GM21367 (cell line): ENCODE data around the gene PALLD.

Experiments
- ATAC-seq: cut with Tn5 transposase; IDR thresholded peaks from one replicate; pipeline ENCODE4 v1.9.1; 2021; ENCODE audit not compliant: unreplicated experiment

The PALLD gene

DNA sequence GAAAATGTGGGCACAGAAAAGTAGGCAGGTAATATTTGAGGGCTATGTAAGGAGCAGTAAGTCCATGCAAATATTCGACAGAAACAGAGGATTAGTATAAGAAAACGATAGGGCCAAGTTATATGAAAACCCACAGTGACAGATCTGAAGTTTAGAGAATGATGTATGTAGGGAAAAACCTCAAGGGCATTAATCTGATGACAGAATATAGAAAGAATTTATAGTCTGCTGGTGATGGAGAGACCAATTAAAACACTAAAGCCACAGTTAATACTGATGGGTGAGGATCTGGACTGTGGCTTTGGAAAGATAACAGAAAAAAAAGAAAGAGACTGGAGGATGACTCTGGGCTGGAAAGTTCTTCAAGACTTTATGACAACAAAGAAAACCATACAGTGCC is 169.7 kb downstream of the PALLD start:
- no peak for ATAC-seq

- no peak for ATAC-seq
Measured at GRCh38 chr4:168667376-168667775, 170.5 kb downstream of the PALLD start.

DNA sequence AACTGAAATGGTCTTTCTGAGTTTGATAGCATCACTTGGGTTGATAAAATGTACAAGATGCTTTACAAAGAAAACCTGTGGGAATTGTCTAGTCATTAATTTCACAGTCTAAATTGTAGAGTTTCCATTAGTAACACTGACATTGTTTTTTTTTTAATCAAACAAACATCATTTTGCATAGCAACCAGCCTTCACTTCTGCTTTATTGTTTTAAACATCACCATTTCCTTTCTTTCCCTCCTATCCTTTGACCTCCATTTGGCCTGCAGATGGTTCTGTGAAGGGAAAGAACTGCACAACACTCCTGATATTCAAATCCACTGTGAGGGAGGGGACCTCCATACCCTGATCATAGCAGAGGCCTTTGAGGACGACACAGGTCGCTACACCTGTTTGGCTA is 171.1 kb downstream of the PALLD start:
- no peak for ATAC-seq

GRCh38 chr4:168673476-168673875 is 176.6 kb downstream of the PALLD start:
- no peak for ATAC-seq

DNA sequence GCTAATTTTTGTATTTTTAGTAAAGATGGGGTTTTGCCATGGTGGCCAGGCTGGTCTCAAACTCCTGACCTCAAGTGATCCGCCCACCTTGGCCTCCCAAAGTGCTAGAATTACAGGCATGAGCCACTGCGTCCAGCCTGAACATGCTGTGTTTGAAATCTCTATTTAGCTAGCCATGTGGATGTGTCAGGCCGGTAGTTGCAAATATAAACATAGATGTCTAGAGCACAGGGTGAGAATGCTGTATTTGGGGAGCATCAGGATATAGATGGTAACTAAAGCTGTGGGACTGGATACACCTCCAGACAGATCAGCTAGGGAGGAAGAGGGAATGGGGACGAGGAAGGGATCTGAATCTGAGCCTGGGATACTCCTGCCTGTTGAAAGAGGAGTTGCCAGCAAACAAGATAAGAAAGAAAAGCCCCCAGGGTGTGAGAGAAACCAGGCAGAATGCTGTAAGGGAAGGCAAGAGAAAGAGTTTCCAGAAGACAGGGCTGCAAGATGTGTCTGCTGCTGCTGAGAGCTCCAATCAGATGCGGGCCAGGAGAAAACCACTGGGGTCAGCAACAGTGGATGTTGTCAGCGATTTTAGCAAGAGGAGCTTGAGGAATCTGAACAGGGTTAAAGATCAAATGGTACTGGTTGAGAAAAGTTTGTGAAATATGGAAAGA is 177.4 kb downstream of the PALLD start:
- ATAC-seq, result no peak

DNA sequence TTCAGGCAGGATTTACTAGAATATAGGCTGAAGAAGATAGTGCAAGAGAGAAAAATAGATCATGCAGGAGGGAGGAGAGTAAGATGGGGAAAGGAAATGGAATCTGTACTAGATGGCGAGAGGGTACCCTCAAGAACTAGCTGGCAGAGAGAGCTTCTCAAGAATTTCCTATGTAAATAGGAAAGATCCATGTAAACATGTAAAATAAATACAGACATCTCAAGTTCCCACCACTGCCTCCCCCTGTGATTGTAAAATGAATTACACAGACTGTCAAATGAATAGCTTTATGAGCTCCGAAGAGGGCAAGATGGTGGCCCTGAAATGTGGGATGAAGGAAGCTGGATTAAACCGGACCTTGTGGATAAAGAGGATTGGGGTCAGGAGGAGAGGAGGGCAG is 178.0 kb downstream of the PALLD start:
- no peak for ATAC-seq

DNA sequence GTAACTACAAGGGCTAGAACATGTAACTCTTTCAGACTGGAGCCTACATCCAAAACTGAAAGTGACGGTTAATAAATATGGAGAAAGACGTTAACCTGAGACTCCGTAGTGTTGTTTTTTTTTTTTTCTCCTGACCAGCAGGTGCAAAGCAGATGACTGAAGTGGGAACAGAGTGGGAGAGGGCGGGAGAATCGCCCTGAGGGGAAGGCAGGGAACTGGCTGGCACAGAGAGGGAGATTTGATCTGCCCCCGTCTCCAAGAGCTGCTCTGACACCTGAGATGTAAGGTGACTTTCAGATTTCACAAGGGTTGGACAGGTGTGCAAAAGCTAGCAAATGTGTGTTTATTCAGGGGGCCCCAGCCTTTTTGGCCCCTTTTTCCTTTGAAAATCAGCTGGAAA is 180.2 kb downstream of the PALLD start:
- ATAC-seq, result no peak

- no peak for ATAC-seq
Measured at GRCh38 chr4:168677879-168678278, 181.0 kb downstream of the PALLD start.

DNA sequence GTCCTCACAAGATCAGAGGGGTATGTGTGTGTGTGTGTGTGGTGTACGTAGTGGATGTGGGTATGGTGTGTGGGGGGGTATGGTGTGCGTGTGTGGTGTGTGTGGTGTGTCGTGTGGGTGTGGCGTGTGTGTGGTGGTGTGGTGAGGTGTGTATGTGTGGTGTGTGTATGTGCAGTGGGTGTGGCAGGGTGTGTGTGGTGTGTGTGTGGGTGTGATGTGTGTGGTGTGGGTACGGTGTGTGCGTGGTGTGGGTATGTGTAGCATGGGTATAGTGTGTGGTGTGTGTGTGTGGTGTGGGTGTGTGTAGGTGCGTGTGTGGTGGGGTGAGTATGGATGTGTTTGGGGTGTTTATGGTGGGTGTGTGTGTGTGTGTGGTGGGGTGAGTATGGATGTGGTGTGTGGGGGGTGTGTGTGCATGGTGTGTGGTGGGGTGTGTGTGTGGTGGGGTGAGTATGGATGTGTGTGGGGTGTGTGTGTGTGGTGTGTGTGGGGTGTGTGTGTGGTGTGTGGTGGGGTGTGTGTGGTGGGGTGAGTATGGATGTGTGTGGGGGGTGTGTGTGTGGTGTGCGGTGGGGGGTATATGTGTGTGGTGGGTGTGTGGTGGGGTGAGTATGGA is 182.0 kb downstream of the PALLD start:
- no peak for ATAC-seq

GRCh38 chr4:168679397-168679796 is 182.5 kb downstream of the PALLD start:
- ATAC-seq, result no peak

GRCh38 chr4:168679819-168680218 is 183.0 kb downstream of the PALLD start:
- no peak for ATAC-seq

- ATAC-seq, result no peak
Measured at GRCh38 chr4:168682898-168683500, 186.1 kb downstream of the PALLD start.

GRCh38 chr4:168683595-168683994 is 186.7 kb downstream of the PALLD start:
- ATAC-seq, result no peak

GRCh38 chr4:168685136-168685809 is 188.4 kb downstream of the PALLD start:
- ATAC-seq, result peak; percentile 89

- ATAC-seq, result no peak
Measured at GRCh38 chr4:168688584-168688983, 191.7 kb downstream of the PALLD start.

DNA sequence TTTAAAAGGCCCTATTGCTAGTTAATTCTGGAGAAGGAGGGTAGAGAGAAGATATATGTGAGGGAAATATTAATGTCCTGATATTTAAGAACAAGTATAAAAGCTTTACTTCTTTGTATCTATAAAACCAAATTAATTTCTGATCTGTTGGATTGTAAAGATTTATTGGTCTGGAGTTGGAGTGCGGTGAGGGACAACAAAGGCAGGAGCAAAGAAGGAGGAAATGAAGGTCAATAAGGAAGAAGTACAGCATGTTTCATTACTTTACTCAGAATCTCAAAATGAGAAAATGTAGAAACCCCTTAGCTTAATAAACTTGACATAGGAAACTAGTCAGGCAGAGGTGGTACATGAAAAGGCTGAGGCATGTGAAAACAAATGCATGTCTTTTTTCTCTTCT is 192.9 kb downstream of the PALLD start:
- no peak for ATAC-seq

DNA sequence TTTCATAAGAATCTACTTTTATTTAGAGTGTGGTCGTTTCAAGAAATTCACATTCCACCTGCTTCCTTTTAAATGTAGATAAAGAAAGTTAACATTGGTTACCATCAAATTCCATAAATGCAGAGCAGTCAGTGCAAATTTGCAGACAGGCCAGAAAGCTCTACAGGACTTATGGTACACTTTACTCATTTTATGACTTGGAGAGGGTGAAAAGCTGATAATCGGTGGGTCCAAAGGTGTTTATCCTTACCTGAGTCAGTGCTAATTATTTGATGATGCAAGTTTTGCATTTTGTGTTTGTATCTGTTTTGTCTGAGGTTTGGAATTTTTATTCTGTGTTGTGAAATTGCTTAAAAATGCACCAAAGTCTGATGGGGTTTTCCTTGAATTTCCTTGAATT is 193.3 kb downstream of the PALLD start:
- ATAC-seq, result no peak

GRCh38 chr4:168691631-168692369 is 194.9 kb downstream of the PALLD start:
- no peak for ATAC-seq

DNA sequence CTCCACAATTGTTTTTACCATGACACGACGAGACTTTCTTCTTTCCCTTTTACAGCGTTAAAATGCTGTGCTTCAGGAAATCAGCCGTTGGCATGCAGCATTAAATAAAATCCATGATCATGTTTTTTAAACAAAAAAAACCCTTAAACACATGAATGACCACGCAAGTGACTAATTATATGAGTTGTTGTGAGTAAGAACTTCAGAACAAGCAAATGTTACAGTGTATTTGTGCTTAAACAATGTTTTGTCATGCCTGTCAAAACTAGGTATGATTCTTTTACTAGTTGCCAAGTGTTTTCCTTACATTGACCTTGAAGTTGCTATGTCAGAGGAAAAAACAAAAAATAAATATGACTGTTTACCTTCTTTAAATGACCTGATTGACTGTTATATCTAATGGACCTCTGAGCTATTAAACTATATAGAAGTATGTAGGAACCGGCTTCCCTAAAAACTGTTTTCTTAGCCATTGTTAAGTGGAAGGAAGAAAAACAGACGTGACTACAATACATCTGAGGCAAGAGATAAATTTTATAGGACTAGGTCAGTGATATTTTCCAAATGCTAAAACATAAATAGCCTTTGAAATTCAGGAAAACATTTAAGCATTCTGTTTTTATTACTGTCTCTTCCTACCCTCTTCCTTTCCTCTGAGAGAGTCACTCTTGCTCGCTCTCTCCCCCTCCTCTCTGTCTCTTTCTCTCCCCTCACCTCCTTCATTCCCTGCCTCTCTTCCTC is 197.1 kb downstream of the PALLD start:
- no peak for ATAC-seq

DNA sequence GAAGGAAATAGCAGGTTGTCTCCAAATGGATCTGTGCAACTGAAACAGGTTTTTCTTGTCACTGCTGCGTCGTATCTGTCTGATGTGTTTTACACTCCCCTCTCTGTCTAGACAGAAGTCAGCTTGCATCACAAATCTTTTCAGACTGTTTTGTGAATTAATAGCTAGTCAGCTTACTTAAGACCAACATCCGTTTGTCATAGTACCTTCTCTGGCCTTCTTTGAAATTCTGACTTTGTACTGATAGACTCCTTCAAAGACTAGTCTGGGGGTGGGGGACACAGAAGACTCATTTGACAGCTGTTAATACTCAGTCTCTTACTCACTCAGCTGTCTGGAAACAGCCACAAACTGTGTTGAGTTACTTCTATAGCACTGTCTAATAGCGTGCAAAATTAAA is 197.8 kb downstream of the PALLD start:
- ATAC-seq, result no peak

DNA sequence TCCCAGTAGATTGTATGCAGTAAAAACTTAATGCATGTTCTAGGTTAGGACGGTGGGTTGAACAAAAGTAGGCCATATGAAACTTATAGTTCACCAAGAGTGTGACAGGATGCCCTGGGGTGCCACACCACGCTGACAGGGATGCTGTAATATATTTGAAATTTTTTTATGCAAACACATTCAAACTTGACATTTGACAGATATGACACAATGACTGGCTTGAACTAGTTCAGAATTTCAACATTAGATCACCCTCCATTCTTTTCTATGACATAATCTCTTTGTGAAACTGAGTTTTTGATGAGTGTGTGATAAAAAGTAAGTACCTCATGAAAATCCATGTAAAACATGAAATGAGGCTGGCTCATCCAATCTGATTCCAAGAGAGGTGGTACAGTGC is 198.4 kb downstream of the PALLD start:
- ATAC-seq, result no peak
